A673 (cell line): ENCODE results near the gene KRTAP1-5.

Experiments used
- CTCF ChIP-seq: fragments of 300-800, 200-600 bp; sonication (generic); conservative IDR thresholded peaks from 2 replicates; pipeline ENCODE4 v1.5.1; 2017; ENCODE audit warnings: low read depth, mild to moderate bottlenecking, antibody characterized with exemption, low read length, moderate library complexity, mixed read lengths
- EZH2 ChIP-seq: fragments of 200-600 bp; sonication (generic); IDR thresholded peaks from 2 replicates; pipeline ENCODE4 v1.6.1; 2017; ENCODE audit warnings: borderline replicate concordance, low read depth, mild to moderate bottlenecking, mixed read lengths, antibody characterized with exemption, low read length; ENCODE audit not compliant: poor library complexity, severe bottlenecking

GRCh38 chr17:41065829-41066624 lies 39.0 kb upstream of the KRTAP1-5 start, which contains the start of gene KRTAP2-4:
- TF ChIP-seq EZH2 (no peak), CTCF (no peak)
